Adrenal gland (tissue), 12 donors: ENCODE results near the gene TENM4. TPM values are rescaled to one million over a fixed set of nuclear protein-coding genes. Genes with fewer than 3 reads are reported as not detected.

Experiments used
- DNase-seq, 7 donors: peaks; one replicate each; pipeline ENCODE4 v3.0.0-alpha.2; 2019 to 2020
- H3K27ac ChIP-seq, 5 donors: fragments of 200-600 bp; sonication (generic) in 4 of 5; 1 replicate in 3 of 5; 2 replicates in 2 of 5; pipeline versions ENCODE4 v1.5.1 to v1.8.0; 2016 to 2020; ENCODE audit warnings: mild to moderate bottlenecking in 1 of 5
- H3K27me3 ChIP-seq: fragments of 200-600 bp; 2 replicates; pipeline ENCODE4 v1.8.0; 2021
- H3K36me3 ChIP-seq, 2 donors: fragments of 200-600 bp; replicated peaks in 1 of 2; 1 replicate in 1 of 2; 2 replicates in 1 of 2; pipeline versions ENCODE4 v1.5.1 to v1.8.0; 2018 to 2022
- H3K4me1 ChIP-seq, 2 donors: fragments of 200-600 bp; replicated peaks in 1 of 2; 1 replicate in 1 of 2; 2 replicates in 1 of 2; pipeline versions ENCODE4 v1.5.1 to v1.8.0; 2018 to 2021
- H3K4me3 ChIP-seq, 4 donors: fragments of 200-600 bp; sonication (generic) in 3 of 4; one replicate each; pipeline ENCODE4 v1.5.1; 2016 to 2018
- H3K9me3 ChIP-seq, 3 donors: fragments of 200-600 bp; sonication (generic) in 1 of 3; replicated peaks in 1 of 3; 1 replicate in 2 of 3; 2 replicates in 1 of 3; pipeline versions ENCODE4 v1.5.1 to v1.8.0; 2016 to 2021
- POLR2A ChIP-seq, 2 donors: fragments of 450-650 bp; IDR thresholded peaks; one replicate each; pipeline ENCODE4 v1.6.1; 2017; ENCODE audit warnings: antibody characterized with exemption in 2 of 2, mild to moderate bottlenecking in 2 of 2, moderate library complexity in 1 of 2
- WGBS, 4 donors: extraction: QIAGEN DNeasy Blood & Tissue Kit in 2 of 4; methylation state at CpG; one replicate each; pipeline versions ENCODE4 v1.1.5 to v1.1.7; 2013 to 2017; 5-methylcytosine and 5-hydroxymethylcytosine counted together
- intact Hi-C, 2 donors: fragments of 100-400 bp; cut with DNase I; formaldehyde crosslinking; loops; one replicate each; pipeline versions ENCODE4 v1.14.1 to v1.15.0; 2022 to 2023
- polyA plus RNA-seq, 3 donors: library from polyadenylated mRNA; stranded (reverse); fragments of 200-250 nt in 2 of 3; fragments of 350-450 nt in 1 of 3; fragmentation: Illumina TruSeq in 1 of 3; extraction: RNeasy Lipid Tissue Mini Kit (QIAGEN cat#74804) in 1 of 3; gene quantifications; one replicate each; pipeline ENCODE4 v1.2.3, GENCODE V29; 2013 to 2014
- total RNA-seq, 9 donors: library from RNA; depleted of rRNA in 4 of 9; stranded (reverse); fragments of >200 nt in 4 of 9; fragments of 120-200 nt in 1 of 9; fragmentation: NEBNext Ultra II Directional in 1 of 9; extraction: Animal tissue kit (Norgen Biotek cat#: 25700) in 1 of 9; gene quantifications; one replicate each; pipeline versions ENCODE4 v1.1.0 to v1.2.4, GENCODE V29; 2013 to 2023
- TF ChIP-seq, protein P1 (sequence below), 6 experiments: fragments of 450-650 bp in 4 of 6; fragments of 200-600 bp in 2 of 6; sonication (generic) in 1 of 6; IDR thresholded peaks; 1 replicate in 5 of 6; 2 replicates in 1 of 6; pipeline versions ENCODE4 v1.5.1 to v1.8.0; 2016 to 2021; ENCODE audit warnings: antibody characterized with exemption in 6 of 6, mild to moderate bottlenecking in 2 of 6, moderate library complexity in 1 of 6
- donor health status: healthy with polysubstance abuse.
- donor health status: Bipolar disorder and iron deficiency.
- donor health status: DM: yes; HTN: yes; CAD: no.
- donor health status: DM: no; HTN: no; CAD: no.
- donor health status: DM: no; HTN: no; CAD: no.
- donor health status: DM: yes; HTN: yes; CAD: no.

Gene TENM4
- total and polyA plus RNA-seq, 12 donors: 0.74 to 24.9 (median 6.7) TPM

DNA sequence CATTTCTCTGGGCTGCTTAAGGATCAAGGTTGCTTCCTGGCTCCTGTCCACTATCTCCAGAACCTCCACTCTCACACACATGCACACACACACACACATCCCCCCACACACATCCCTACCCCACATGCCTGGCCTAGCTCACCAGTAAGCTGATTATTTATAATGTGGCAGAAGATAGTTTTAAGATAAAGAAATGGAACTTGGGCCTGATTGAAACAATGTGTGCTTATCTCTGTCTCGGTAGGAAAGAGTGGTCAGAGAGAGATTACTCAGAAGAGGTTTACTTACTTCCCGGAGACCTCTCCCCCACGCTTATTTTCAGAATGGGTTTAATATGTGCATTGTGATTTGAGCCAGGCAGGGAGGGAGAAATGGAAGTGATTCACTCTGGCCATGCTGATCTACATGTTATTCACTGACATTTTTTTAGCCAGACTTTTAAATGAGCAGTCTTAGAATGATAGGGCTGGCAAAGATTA is 422.4 kb downstream of the TENM4 start:
- no peak overlapping the region for H3K27ac ChIP-seq
- TF ChIP-seq, protein P1, sequence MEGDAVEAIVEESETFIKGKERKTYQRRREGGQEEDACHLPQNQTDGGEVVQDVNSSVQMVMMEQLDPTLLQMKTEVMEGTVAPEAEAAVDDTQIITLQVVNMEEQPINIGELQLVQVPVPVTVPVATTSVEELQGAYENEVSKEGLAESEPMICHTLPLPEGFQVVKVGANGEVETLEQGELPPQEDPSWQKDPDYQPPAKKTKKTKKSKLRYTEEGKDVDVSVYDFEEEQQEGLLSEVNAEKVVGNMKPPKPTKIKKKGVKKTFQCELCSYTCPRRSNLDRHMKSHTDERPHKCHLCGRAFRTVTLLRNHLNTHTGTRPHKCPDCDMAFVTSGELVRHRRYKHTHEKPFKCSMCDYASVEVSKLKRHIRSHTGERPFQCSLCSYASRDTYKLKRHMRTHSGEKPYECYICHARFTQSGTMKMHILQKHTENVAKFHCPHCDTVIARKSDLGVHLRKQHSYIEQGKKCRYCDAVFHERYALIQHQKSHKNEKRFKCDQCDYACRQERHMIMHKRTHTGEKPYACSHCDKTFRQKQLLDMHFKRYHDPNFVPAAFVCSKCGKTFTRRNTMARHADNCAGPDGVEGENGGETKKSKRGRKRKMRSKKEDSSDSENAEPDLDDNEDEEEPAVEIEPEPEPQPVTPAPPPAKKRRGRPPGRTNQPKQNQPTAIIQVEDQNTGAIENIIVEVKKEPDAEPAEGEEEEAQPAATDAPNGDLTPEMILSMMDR (IDR thresholded peaks at IDR 0.05): no peak
- no peak for TF ChIP-seq POLR2A (IDR thresholded peaks at IDR 0.05)
- WGBS, 4 donors: 12 to 33% (median 15%) methylated on average over 3 of the region's 3 CpGs
- H3K4me3 ChIP-seq: no peak overlapping the region
- DNase-seq: peak in 2 of 7 donors; percentile 21 to 36
- intact Hi-C loops: no loop called here
- H3K9me3 ChIP-seq: no peaks in the 10 kb centered on the region
- H3K4me1 ChIP-seq: no peaks in the 10 kb centered on the region
- no peaks in the 10 kb centered on the region for H3K27me3 ChIP-seq
- H3K36me3 ChIP-seq: no peaks in the 10 kb centered on the region

- H3K27ac ChIP-seq: no peak overlapping the region
- no peaks in the 10 kb centered on the region for H3K36me3 ChIP-seq
- intact Hi-C loops: no loop called here
- TF ChIP-seq POLR2A (IDR thresholded peaks at IDR 0.05): no peak
- TF ChIP-seq, protein P1 (IDR thresholded peaks at IDR 0.05): no peak
- H3K9me3 ChIP-seq: no peaks in the 10 kb centered on the region
- no peaks in the 10 kb centered on the region for H3K27me3 ChIP-seq
- no peaks in the 10 kb centered on the region for H3K4me1 ChIP-seq
- no peak for DNase-seq
- no peak overlapping the region for H3K4me3 ChIP-seq
Observed at GRCh38 chr11:79017811-79018210, 423.0 kb downstream of the TENM4 start.

GRCh38 chr11:79013509-79013908 is 427.3 kb downstream of the TENM4 start:
- Histone ChIP-seq H3K4me1 (no peaks in the 10 kb centered on the region), H3K27me3 (no peaks in the 10 kb centered on the region), H3K36me3 (no peaks in the 10 kb centered on the region), H3K9me3 (no peaks in the 10 kb centered on the region), H3K4me3 (no peak overlapping the region), H3K27ac (no peak overlapping the region)
- intact Hi-C loops: no loop called here
- WGBS, 4 donors: 88 to 92% (median 89%) methylated on average over 2 to 3 of the region's 3 CpGs
- no peak for DNase-seq
- no peak for TF ChIP-seq POLR2A (IDR thresholded peaks at IDR 0.05)
- TF ChIP-seq, protein P1 (IDR thresholded peaks at IDR 0.05): no peak

- Histone ChIP-seq H3K4me1 (no peaks in the 10 kb centered on the region), H3K9me3 (no peaks in the 10 kb centered on the region), H3K4me3 (no peak overlapping the region), H3K27ac (no peak overlapping the region), H3K36me3 (no peaks in the 10 kb centered on the region), H3K27me3 (no peaks in the 10 kb centered on the region)
- DNase-seq: no peak
- TF ChIP-seq, protein P1 (IDR thresholded peaks at IDR 0.05): no peak
- no peak for TF ChIP-seq POLR2A (IDR thresholded peaks at IDR 0.05)
- intact Hi-C loops: no loop called here
- WGBS, 4 donors: 78 to 97% (median 87%) methylated on average over 3 of the region's 3 CpGs
Observed at GRCh38 chr11:79011357-79011756, 429.5 kb downstream of the TENM4 start.
